PFSK-1 (cell line): ENCODE results near the gene DLL1.

ENCODE experiments used
- POLR2AphosphoS5 ChIP-seq: IDR thresholded peaks from 2 replicates; pipeline ENCODE4 v1.6.1; 2012; ENCODE audit warnings: low read depth, mild to moderate bottlenecking, control low read depth, low read length, moderate library complexity
- REST ChIP-seq, 2 experiments: IDR thresholded peaks; 2 replicates each; pipeline versions ENCODE4 v1.6.1 to v1.8.0; 2011 to 2012; ENCODE audit warnings: low read depth in 2 of 2, low read length in 2 of 2, control low read depth in 1 of 2, inconsistent platforms in 1 of 2, mild to moderate bottlenecking in 1 of 2, moderate library complexity in 1 of 2; ENCODE audit not compliant: insufficient read depth in 1 of 2
- SIN3A ChIP-seq: IDR thresholded peaks from 2 replicates; pipeline ENCODE4 v1.6.1; 2012; ENCODE audit warnings: mild to moderate bottlenecking, low read length, moderate library complexity, borderline replicate concordance; ENCODE audit not compliant: insufficient read depth

GRCh38 chr6:170288091-170288631, 2.7 kb downstream of the DLL1 start:
- no peak for TF ChIP-seq POLR2AphosphoS5
- no peak for TF ChIP-seq SIN3A
- TF ChIP-seq REST (IDR thresholded peaks at IDR 0.05; ENCODE audit: insufficient read depth in 1 of 2, low read depth in 2 of 2, low read length in 2 of 2) = no peak
